H4 (cell line): ENCODE data around the gene DLX1. TPM values are rescaled to one million over a fixed set of nuclear protein-coding genes. Genes with fewer than 3 reads are reported as not detected.
"Not testable (repeated sequence)": the region's sequence is repeated elsewhere in the genome, so short reads cannot be mapped to it uniquely, and the experiment has no call there.

Experiments
- DNase-seq: peaks from one replicate; pipeline ENCODE4 v3.0.0-alpha.2; 2015; ENCODE audit warnings: low spot score
- total RNA-seq: library from RNA; depleted of rRNA; stranded (reverse); fragments of >200 nt; shearing (Covaris generic); gene quantifications from 2 replicates; pipeline ENCODE4 v1.2.3, GENCODE V29; 2014; rRNA removed

DLX1 gene
- total RNA-seq, 1 experiment from 2014 or later, result 8.4 TPM

DNA sequence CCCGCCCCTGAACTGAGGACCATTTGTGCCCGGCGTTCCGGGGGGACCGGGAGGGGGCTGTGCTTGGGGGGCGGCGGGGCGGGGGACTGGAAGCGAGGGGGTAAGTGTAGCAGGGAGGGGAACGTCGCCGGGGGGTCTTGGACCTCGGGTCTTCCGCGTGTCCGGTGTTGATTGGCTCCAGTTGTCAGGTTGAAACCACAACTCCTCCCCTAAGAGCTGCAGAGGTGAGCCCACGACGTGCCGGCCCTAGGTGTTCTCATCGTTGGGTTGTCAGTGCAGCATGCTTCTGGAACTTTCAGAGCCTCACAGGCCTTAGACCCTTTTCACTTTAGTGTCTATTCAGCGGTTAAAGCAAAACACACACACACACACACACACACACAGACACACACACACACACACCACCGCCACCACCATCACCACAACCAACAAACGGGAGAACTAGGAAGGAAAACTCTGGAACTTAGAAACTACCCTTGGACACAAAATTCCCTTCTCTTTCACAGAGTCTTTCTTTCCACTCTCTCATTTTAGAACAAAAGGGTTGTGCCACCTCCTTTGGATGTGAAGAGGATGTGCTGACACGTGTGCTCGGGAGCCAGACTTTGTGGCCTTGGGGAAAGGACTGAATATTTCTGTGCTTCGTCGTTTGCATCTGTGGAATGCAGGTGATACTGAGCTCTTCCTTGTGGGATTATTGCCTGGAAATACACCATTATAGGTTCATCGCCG is 24.1 kb downstream of the DLX1 start:
- no peak for DNase-seq

- DNase-seq, result no peak
Observed at GRCh38 chr2:172109988-172110811, 24.9 kb downstream of the DLX1 start.

GRCh38 chr2:172113617-172114016 is 28.3 kb downstream of the DLX1 start:
- DNase-seq, result peak; percentile 38

GRCh38 chr2:172114176-172114575 is 28.9 kb downstream of the DLX1 start:
- not testable (repeated sequence) for DNase-seq

DNA sequence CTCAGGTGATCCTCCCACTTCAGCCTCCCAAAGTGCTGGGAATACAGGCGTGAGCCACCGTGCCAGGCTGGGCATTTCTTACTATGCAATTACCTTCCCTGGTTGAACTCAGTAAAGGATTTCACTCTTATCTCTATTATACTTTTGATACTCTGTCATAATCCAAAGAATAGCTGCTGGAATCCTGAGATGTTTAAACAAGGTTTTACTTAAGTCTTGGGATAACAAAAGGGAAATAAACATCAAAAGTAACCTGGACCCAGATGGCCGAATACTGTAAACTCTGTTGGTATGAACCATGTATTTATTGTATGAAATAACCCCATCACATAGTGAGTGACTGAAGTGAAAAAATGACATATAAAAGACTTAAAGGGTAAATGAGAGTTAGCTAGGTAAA is 29.3 kb downstream of the DLX1 start:
- no peak for DNase-seq

- no peak for DNase-seq
Observed at GRCh38 chr2:172116107-172116506, 30.8 kb downstream of the DLX1 start.

GRCh38 chr2:172119089-172119488 is 33.8 kb downstream of the DLX1 start:
- DNase-seq, result no peak

DNA sequence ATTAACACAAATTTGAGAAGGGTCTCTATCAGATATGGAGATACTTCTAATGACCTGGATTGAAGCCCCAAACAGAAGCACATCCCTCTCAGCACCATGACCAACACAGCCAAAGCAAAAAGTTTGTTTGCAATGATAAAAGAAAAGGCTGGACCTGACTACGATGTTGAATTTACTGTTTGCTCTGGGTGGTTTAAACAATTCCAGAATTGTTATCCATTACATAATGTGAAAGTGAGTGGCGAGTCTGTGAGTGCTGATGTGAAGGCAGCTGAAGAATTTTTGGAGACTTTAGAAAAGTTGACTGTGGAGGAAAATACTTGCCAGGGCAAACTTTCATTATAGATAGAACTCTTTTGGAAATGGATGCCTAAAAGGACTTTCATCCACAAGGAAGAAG is 34.8 kb downstream of the DLX1 start:
- no peak for DNase-seq

DNA sequence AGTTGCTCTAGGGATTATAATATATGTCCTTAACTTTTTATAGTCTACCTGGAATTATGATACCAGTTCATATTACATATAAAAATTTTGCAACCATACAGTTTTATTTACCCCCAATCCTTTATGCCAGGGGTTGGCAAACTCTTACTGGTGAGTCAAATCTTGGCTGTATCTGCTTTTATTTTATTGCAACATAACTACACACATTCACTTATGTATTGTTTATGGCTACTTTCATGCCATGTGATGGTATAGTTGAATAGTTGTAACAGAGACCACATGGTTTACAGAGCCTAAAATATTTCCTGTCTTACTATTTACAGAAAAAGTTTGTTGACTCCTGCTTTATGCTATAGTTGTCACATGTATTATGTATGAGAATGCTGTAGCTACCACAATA is 43.2 kb downstream of the DLX1 start:
- DNase-seq, result no peak

- no peak for DNase-seq
Observed at GRCh38 chr2:172129404-172129803, 44.1 kb downstream of the DLX1 start.

- DNase-seq, result no peak
Observed at GRCh38 chr2:172131713-172132555, 46.6 kb downstream of the DLX1 start.

- DNase-seq, result no peak
Observed at GRCh38 chr2:172134270-172134669, 49.0 kb downstream of the DLX1 start.

DNA sequence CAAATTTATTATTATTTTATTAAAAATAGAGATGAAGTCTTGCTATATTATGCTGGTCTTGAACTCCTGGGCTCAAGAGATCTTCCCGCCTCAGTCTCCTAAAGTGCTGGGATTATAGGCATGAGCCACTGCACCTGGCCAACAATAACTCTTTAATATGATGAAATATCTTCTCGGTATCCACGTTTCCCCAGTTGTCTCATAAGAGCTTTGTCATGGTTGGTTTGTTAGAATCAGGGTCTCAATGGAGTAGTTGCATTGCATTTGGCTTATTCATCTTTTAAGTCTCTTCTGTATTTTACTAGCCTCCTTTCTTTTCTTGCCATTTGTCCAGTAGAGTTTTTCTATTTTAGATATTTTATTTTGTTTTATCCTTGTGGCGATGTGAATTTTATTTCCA is 50.1 kb downstream of the DLX1 start:
- no peak for DNase-seq

GRCh38 chr2:172137109-172137508 is 51.8 kb downstream of the DLX1 start:
- DNase-seq, result no peak

DNA sequence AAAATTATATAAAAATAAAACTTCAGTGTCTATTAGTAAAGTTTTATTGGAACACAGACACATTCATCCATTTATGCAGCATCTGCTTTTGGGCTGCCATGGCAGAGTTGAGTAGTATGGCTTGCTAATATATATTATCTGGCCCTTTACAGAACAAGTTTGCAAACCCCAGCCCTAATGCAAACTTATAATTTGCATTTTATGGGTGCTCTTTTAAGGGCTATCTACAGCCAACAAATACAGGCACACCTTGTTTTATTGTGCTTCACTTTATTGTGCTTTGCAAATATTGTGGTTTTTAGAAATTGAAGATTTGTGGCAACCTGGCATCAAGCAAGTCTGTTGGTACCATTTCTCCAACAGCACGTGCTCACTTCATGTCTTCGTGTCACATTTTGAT is 52.6 kb downstream of the DLX1 start:
- no peak for DNase-seq

- DNase-seq, result not testable (repeated sequence)
Observed at GRCh38 chr2:172138727-172139126, 53.4 kb downstream of the DLX1 start.

Other genes with a start within 250 kb of the DLX1 start
- 22.3 and 28.8 TPM in 2 replicates for gene SLC25A12, start 191.3 kb upstream of the DLX1 start, total RNA-seq
- gene HAT1, start 163.0 kb upstream of the DLX1 start, total RNA-seq, result 66.6 and 93.5 TPM in 2 replicates
- 30.7 and 36.0 TPM in 2 replicates for gene METAP1D, start 85.6 kb upstream of the DLX1 start, total RNA-seq
- gene DLX2, start 17.4 kb downstream of the DLX1 start, total RNA-seq, result 2.6 and 3.3 TPM in 2 replicates